ENCODE measurements around the gene SIPA1L2.
A peak's percentile ranks its signal among the peaks of the same experiment; 100 is the strongest.

The SIPA1L2 gene

GRCh38 chr1:232600424-232601258, 29.3 kb downstream of the SIPA1L2 start:
- H3K9me3 ChIP-seq (replicated peaks in 1 of 11), result peaks cover 0 to 28% (median 3%) of the 10 kb centered on the region in 11 experiments; a peak in 7 of 22 replicates
- H3K4me1 ChIP-seq, result peaks cover 48 to 70% (median 58%) of the 10 kb centered on the region in 10 experiments
- H3K27ac ChIP-seq, result peak overlapping the region; percentile 43 to 85 (median 72); a peak in 20 of 22 replicates
- peaks cover 0 to 3% (median 0%) of the 10 kb centered on the region in 11 experiments; a peak in 2 of 22 replicates for H4K20me1 ChIP-seq
- H3K4me3 ChIP-seq, result peak overlapping the region in 2 of 10 experiments; percentile 5 to 27; a peak in 3 of 20 replicates
- H3K9ac ChIP-seq, result peak overlapping the region in 8 of 11 experiments; percentile 30 to 67 (median 38); a peak in 13 of 22 replicates
- TF ChIP-seq Cebpa-rat (IDR thresholded peaks at IDR 0.05), result no peak
- no peaks in the 10 kb centered on the region for H3K27me3 ChIP-seq
- peak overlapping the region; percentile 56 to 92 (median 82) for H3K4me2 ChIP-seq
- H3K36me3 ChIP-seq, result peaks cover 0 to 16% (median 0%) of the 10 kb centered on the region in 11 experiments; a peak in 7 of 22 replicates

- Histone ChIP-seq H3K4me3 (peak overlapping the region in 2 of 10 experiments; percentile 22 to 32; a peak in 4 of 20 replicates), H3K27ac (peak overlapping the region; percentile 43 to 85 (median 72); a peak in 21 of 22 replicates), H3K27me3 (no peaks in the 10 kb centered on the region), H3K9me3 (replicated peaks in 1 of 11) (peaks cover 0 to 19% (median under 1%) of the 10 kb centered on the region in 11 experiments; a peak in 7 of 22 replicates), H3K4me1 (peaks cover 48 to 80% (median 68%) of the 10 kb centered on the region in 10 experiments), H3K9ac (peak overlapping the region; percentile 19 to 67 (median 39); a peak in 18 of 22 replicates), H4K20me1 (peaks cover 0 to 3% (median 0%) of the 10 kb centered on the region in 11 experiments; a peak in 2 of 22 replicates), H3K4me2 (peak overlapping the region; percentile 56 to 92 (median 82)), H3K36me3 (peaks cover 0 to 10% (median 0%) of the 10 kb centered on the region in 11 experiments; a peak in 5 of 22 replicates)
- TF ChIP-seq Cebpa-rat (IDR thresholded peaks at IDR 0.05), result peak; percentile 27 to 92 (median 67); a peak in 14 of 22 replicates
Measured at GRCh38 chr1:232599178-232600041, 30.5 kb downstream of the SIPA1L2 start.

- Histone ChIP-seq H3K27me3 (no peaks in the 10 kb centered on the region), H3K4me2 (peak overlapping the region; percentile 56 to 92 (median 82)), H3K4me1 (peaks cover 48 to 83% (median 74%) of the 10 kb centered on the region in 10 experiments), H3K4me3 (peak overlapping the region in 1 of 10 experiments; percentile 32; a peak in 1 of 20 replicates), H3K27ac (peak overlapping the region in 10 of 11 experiments; percentile 62 to 85 (median 72); a peak in 20 of 22 replicates), H3K9me3 (replicated peaks in 1 of 11) (peaks cover 0 to 13% (median 0%) of the 10 kb centered on the region in 11 experiments; a peak in 5 of 22 replicates), H3K9ac (peak overlapping the region in 6 of 11 experiments; percentile 37 to 67 (median 46); a peak in 7 of 22 replicates), H3K36me3 (peaks cover 0 to 9% (median 0%) of the 10 kb centered on the region in 11 experiments; a peak in 3 of 22 replicates), H4K20me1 (peaks cover 0 to 3% (median 0%) of the 10 kb centered on the region in 11 experiments; a peak in 2 of 22 replicates)
- no peak for TF ChIP-seq Cebpa-rat (IDR thresholded peaks at IDR 0.05)
Measured at GRCh38 chr1:232598837-232599177, 31.1 kb downstream of the SIPA1L2 start.

GRCh38 chr1:232598133-232598532, 31.8 kb downstream of the SIPA1L2 start:
- Histone ChIP-seq H3K4me2 (peak overlapping the region in 9 of 11 experiments; percentile 72 to 92 (median 82); a peak in 15 of 22 replicates), H3K27me3 (no peaks in the 10 kb centered on the region), H3K4me1 (peaks cover 48 to 89% (median 79%) of the 10 kb centered on the region in 10 experiments), H3K27ac (peak overlapping the region in 10 of 11 experiments; percentile 17 to 85 (median 72); a peak in 13 of 22 replicates), H4K20me1 (peaks cover 0 to 3% (median 0%) of the 10 kb centered on the region in 11 experiments; a peak in 1 of 22 replicates), H3K9ac (peak overlapping the region in 1 of 11 experiments; percentile 22; a peak in 2 of 22 replicates), H3K4me3 (no peak overlapping the region), H3K9me3 (replicated peaks in 1 of 11) (peaks cover 0 to 13% (median 0%) of the 10 kb centered on the region in 11 experiments; a peak in 5 of 22 replicates), H3K36me3 (peaks cover 0 to 9% (median 0%) of the 10 kb centered on the region in 11 experiments; a peak in 3 of 22 replicates)
- TF ChIP-seq Cebpa-rat (IDR thresholded peaks at IDR 0.05), result no peak

- Histone ChIP-seq H3K4me3 (no peak overlapping the region), H3K4me1 (peaks cover 48 to 93% (median 83%) of the 10 kb centered on the region in 10 experiments), H3K36me3 (peaks cover 0 to 9% (median 0%) of the 10 kb centered on the region in 11 experiments; a peak in 1 of 22 replicates), H4K20me1 (peaks cover 0 to 3% (median 0%) of the 10 kb centered on the region in 11 experiments; a peak in 1 of 22 replicates), H3K27me3 (no peaks in the 10 kb centered on the region), H3K4me2 (peak overlapping the region in 8 of 11 experiments; percentile 73 to 92 (median 82); a peak in 15 of 22 replicates), H3K9me3 (replicated peaks in 1 of 11) (peaks cover 0 to 9% (median 0%) of the 10 kb centered on the region in 11 experiments; a peak in 2 of 22 replicates), H3K27ac (peak overlapping the region in 9 of 11 experiments; percentile 17 to 85 (median 73); a peak in 12 of 22 replicates), H3K9ac (peak overlapping the region in 1 of 11 experiments; percentile 22; a peak in 2 of 22 replicates)
- TF ChIP-seq Cebpa-rat (IDR thresholded peaks at IDR 0.05), result no peak
Measured at GRCh38 chr1:232597721-232598120, 32.2 kb downstream of the SIPA1L2 start.

- peak overlapping the region in 7 of 11 experiments; percentile 21 to 60 (median 52); a peak in 10 of 22 replicates for H3K9ac ChIP-seq
- H3K4me2 ChIP-seq, result peak overlapping the region; percentile 32 to 92 (median 73)
- 0 out of 22 replicates have a peak, but pooled peaks cover 0 to under 1% (median 0%) of the 10 kb centered on the region in 11 experiments for H3K9me3 ChIP-seq (replicated peaks in 1 of 11)
- H3K27ac ChIP-seq, result peak overlapping the region; percentile 24 to 85 (median 66); a peak in 18 of 22 replicates
- 0 out of 22 replicates have a peak, but pooled peaks cover 0 to 9% (median 0%) of the 10 kb centered on the region in 11 experiments for H3K36me3 ChIP-seq
- H3K27me3 ChIP-seq, result no peaks in the 10 kb centered on the region
- no peak for TF ChIP-seq Cebpa-rat (IDR thresholded peaks at IDR 0.05)
- H3K4me1 ChIP-seq, result peaks cover 52 to 98% (median 92%) of the 10 kb centered on the region in 10 experiments
- H3K4me3 ChIP-seq, result peak overlapping the region in 1 of 10 experiments; percentile 22; a peak in 2 of 20 replicates
- H4K20me1 ChIP-seq, result no peaks in the 10 kb centered on the region; a peak in 1 of 22 replicates
Measured at GRCh38 chr1:232596666-232597303, 33.1 kb downstream of the SIPA1L2 start.
